GM13977 (cell line): ENCODE results near the gene LARGE1.

ENCODE experiments used
- DNase-seq: peaks from one replicate; pipeline ENCODE4 v3.0.0; 2012; ENCODE audit warnings: low spot score
- in situ Hi-C: fragments of 300-500 bp; cut with MboI; formaldehyde crosslinking; loops from one replicate; pipeline ENCODE4 v1.12.0; 2022; ENCODE audit warnings: low sequenced_read_pairs, low pct_unique_long_range_greater_than_20kb, mixed read lengths, inconsistent platforms; ENCODE audit not compliant: unreplicated experiment
- TF ChIP-seq, protein P1 (sequence below): IDR thresholded peaks from 2 replicates; pipeline ENCODE4 v1.5.1; 2012; ENCODE audit warnings: mild to moderate bottlenecking, control low read depth; ENCODE audit not compliant: insufficient read depth; ENCODE audit errors: extremely low read depth, missing control alignments

The LARGE1 gene

DNA sequence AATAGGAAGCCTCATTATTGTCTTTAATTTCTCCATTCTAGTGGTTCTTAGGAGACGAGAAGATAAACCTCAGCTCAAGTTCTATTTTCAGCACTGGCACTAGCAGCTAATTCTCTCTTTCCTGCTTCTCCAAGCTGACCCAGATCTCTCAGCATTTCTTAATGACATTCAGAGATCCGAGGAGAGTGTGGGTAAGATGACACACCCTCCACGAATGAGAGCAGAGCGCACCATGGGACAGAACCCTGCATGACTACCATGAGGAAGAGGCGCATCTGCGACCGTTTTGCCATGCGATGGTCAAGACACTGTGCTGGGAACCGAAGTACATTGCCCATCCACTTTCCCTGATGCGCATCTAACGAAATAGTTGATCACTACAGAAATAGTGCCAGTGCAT lies 241.8 kb downstream of the LARGE1 start:
- in situ Hi-C loops, result no loop called here
- no peak for DNase-seq
- TF ChIP-seq, protein P1, sequence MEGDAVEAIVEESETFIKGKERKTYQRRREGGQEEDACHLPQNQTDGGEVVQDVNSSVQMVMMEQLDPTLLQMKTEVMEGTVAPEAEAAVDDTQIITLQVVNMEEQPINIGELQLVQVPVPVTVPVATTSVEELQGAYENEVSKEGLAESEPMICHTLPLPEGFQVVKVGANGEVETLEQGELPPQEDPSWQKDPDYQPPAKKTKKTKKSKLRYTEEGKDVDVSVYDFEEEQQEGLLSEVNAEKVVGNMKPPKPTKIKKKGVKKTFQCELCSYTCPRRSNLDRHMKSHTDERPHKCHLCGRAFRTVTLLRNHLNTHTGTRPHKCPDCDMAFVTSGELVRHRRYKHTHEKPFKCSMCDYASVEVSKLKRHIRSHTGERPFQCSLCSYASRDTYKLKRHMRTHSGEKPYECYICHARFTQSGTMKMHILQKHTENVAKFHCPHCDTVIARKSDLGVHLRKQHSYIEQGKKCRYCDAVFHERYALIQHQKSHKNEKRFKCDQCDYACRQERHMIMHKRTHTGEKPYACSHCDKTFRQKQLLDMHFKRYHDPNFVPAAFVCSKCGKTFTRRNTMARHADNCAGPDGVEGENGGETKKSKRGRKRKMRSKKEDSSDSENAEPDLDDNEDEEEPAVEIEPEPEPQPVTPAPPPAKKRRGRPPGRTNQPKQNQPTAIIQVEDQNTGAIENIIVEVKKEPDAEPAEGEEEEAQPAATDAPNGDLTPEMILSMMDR, result no peak

DNA sequence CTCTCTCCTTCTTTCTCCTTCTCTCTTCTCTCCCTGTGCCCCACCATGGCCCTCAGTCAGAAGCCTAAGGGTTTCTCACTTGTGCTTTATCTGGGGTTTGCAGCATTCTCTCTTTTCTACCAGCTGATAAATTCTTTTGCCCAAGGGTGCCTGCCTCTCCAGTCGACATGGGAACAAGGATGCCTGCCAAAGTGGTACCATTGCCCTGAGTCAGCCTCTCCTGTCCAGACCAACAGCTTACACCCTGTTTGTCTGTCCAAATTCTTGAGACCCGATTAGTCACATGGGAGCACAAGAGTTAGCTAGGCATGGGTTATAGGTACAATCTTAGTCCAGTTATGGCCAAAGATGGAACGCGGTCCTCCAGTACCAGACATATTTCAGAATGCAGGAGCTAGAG lies 242.7 kb downstream of the LARGE1 start:
- TF ChIP-seq, protein P1, result no peak
- no peak for DNase-seq
- in situ Hi-C loops, result no loop called here

DNA sequence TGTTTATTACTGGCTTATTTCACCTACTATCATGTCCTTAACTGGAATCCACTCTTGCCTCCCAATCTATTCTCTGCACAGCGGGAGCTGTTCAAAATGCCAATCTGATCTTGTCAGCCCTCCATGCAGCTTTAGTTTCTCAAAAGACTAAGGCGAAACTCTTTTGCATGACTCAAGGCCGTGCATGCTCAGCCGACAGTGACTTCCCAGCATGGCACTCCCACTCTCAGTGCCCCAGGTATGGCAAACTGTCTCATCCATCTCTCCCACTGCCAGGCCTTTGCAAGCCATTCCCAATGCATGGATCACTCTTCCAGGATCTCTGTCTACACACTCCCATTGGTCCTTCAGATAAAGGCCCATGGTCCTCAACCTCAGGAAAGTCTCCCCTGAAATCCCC lies 245.9 kb downstream of the LARGE1 start:
- no peak for DNase-seq
- in situ Hi-C loops, result no loop called here
- TF ChIP-seq, protein P1, result no peak

DNA sequence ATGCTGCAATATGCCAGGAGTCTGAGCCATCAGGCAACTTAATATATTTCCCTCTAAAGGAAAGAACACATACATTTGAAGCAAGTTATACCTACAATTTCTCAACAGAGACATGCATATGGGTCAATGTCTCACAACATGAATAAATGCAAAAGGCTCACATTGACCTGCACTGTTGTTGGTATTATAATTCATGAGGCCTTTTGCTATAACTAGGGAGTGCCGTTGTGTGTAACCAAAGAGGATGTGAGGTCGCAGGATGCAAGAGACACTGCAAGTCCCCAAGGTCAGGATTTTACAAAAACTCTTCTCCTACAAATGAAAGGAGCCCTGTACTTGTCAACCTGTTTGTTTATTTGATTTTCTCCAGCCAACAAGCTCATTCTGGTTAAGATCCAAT lies 250.5 kb downstream of the LARGE1 start:
- in situ Hi-C loops, result no loop called here
- DNase-seq, result no peak
- TF ChIP-seq, protein P1, result no peak

DNA sequence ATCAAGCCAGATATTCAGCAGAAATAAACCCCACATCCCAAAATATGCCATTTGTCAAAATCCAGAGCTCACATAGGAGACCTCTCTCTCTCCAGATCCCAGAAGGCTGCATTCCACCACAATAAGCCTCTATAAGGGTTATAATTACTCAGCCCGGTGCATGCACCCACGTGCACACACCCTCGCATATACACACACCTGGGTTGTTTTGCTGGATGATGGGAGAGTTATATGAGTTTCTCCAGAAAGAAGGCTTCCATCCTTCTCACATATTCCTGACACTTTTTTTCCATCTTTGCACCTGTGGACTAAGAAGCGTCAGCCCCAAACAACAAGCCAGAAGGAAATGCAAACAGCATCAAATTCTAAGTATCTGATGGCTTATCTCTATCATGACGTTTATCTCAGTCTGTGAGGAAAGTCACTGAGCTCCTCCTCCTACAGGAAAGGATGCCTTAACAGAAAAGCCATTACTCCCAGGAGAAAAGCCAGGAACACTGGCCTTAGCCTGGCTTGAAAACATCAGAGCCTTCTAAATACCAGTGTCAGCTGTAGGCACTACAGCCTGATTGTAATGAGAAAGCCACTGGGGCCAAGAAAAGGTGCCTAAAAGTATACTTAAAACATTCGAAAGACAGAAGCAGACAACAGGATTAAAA lies 253.2 kb downstream of the LARGE1 start:
- in situ Hi-C loops, result no loop called here
- no peak for DNase-seq
- TF ChIP-seq, protein P1, result no peak

DNA sequence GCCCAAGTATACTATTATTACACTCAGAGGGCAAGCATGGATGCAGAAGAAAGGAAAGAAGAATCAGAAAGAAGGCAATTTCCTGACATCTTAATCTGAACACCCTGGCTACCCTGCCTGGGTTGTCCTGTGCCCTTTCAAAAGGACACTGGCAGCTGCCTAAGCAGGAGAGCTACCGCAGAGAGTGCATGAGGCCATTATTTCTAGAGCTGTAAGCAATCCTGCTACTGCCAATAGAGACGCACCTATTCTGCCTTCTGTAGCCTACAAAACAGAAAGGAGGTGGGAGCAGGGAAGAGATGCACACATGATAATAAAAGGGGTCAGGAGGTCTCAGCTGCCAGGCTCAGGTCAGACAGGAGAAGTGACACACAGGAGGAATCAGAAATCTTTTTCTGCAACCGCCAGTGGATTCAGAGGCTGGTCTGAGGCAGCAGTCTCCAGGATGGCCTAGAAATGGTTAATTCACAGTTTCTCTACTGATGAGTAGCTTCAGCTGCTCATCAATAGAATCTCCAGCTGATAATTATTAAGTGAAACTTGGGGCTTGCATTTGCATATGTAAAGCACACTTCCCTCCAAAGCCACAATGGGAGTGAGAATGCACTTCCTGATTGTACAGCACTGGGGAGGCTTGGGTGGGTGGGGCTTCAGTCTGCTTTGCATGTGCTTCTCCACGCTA lies 253.9 kb downstream of the LARGE1 start:
- in situ Hi-C loops, result no loop called here
- TF ChIP-seq, protein P1, result no peak
- DNase-seq, result no peak
